GM20431 (cell line): Measurements from ENCODE around the gene RYR2.
"Not testable (repeated sequence)": the region's sequence is repeated elsewhere in the genome, so short reads cannot be mapped to it uniquely, and the experiment has no call there.

Experiments used
- in situ Hi-C: fragments of 300-500 bp; cut with MseI, MboI; formaldehyde crosslinking; loops from one replicate; pipeline ENCODE4 v1.15.0; 2020; ENCODE audit warnings: low sequenced_read_pairs; ENCODE audit not compliant: unreplicated experiment

Gene RYR2

DNA sequence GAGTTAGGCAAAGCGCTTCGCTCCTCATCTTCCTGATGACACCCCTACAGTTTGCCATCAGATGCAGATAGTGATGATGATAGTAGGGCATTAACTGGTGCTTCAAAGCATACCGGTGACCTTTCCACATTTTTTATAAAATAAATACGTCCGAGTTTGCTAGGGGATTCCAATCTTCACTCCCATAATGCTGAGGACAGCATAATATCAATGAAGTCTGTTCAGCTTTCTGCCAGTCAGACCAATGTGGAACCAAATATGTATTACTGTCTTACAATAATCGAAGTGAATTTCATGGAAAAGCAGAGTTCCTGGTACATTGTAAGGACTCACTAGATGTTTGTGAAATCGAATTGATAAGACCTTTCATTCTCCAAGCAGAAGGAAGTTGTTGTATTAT, 258.7 kb downstream of the RYR2 start:
- in situ Hi-C loops, result no loop called here

DNA sequence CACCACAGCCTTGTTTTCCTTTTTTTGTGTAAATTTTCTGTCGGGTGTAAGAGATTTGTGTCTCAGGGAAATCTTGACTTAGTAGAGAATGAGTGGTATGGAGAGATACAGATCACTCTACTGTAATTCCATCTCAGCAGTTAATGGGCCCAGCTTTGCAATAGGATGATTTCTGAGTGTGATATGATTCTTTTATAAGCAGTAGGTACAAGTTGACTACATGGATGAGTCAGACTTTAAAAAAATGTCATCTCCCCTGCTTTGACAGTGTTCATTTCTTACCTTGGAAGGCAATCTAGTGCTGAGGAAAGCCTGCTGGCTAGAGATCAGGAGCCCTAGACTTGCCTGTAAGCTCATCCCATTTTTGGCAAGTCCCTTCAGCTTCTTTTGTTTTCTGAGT, 261.9 kb downstream of the RYR2 start:
- in situ Hi-C loops, result no loop called here

DNA sequence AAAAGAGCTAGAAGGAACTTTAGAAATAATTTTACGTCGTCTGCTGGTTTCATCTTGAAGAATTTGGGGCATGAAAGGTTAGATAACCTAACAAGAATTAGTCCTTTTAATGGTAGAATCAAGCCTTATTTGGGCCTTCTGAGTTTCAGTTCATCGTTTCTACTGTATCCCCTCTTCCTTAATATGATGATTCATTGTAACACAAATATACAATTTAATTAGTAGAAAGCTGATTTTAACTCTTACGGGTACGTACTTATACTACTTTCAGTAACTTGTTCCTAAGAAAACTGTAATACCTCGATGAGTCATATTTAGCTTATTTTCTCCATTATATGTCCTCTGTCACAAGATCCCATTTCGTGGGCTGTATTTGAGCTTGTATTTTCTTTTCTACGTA, 264.7 kb downstream of the RYR2 start:
- in situ Hi-C loops, result no loop called here

DNA sequence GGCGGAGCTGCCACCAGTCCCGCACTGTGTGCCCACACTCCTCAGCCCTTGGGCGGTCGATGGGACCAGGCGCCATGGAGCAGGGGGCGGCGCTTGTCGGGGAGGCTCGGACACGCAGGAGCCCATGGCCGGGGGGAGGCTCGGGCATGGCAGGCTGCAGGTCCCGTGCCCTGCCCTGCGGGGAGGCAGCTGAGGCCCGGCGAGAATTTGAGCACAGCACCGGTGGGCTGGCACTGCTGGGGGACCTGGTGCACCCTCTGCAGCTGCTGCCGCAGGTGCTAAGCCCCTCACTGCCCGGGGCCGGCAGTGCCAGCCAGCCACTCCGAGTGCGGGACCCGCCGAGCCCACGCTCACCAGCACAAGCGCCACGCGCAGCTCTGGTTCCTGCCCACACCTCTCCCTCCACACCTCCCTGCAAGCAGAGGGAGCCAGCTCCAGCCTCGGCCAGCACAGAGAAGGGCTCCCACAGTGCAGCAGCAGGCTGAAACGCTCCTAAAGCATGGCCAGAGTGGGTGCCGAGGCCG, 267.7 kb downstream of the RYR2 start:
- in situ Hi-C loops, result no loop called here

DNA sequence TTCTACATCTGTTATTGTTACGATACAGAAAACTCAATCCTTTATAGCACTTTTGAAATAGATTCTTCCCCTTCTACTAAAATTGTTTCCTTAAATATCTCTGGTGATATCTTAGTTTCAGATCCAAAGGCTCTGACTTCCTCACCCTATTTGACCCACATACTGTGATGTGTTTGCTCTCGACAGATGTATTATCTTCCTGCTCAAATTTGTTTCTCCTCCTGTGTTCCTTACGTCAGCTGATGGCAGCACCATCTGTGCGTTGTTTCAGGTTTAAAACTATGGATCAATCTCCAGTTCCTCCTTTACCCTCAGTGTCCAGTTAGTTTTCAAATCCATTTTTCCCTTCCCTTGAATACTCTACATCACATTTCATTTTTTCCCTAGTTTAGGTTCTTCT, 274.4 kb downstream of the RYR2 start:
- in situ Hi-C loops, result no loop called here

DNA sequence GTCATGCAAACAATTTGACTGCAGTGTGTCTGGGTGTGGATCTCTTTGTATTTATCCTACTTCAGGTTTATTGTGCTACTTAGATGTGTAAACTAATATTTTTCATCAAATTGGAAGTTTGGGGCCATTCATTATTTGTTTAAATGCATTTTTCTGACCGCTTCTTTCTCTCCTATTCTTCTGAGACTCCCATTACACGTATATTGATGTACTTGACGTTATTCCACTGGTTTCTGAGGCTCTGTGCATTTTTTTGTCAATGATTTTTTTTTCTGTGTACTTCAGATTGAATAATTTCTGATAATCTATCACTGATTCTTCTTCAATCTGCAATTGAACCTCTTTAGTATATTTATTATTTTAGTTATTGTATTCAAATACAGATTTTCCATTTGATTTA, 276.8 kb downstream of the RYR2 start:
- in situ Hi-C loops, result no loop called here

DNA sequence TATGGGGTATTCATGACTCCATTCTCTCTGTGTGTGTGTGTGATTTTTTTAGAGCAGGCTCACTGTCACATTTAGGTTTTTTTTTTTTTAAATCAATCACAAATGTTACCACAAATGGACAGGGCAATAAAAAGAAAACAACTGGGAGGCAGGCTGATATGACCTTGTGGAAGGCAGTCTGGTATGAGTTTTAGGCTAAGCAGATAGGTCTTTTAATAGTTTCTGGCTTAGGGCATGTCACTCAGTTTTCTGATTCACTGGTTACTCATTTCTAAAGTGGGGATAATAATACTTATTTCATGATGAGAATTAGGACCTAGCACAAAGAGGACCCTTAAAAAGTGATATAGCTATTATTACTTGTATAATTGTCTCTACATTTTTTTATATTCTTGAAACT, 278.9 kb downstream of the RYR2 start:
- in situ Hi-C loops, result no loop called here

DNA sequence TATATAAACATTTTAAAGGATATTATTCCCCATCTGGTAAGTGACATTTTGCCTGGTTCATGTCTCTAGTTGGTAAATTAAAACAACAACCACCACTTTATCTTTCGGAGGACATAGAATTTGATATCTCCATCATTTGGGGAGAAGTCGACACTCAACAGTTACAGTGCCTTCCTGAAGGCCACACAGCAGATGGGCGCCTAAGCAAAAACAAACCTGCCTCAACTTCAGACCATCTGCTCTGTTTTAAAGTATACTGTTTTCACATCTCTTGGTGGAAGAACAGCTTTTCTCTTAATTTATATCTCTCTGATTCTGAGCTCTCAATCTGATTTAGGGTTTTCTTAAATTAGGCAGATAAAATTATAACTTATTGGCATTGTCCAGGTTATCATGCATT, 282.2 kb downstream of the RYR2 start:
- in situ Hi-C loops, result no loop called here

DNA sequence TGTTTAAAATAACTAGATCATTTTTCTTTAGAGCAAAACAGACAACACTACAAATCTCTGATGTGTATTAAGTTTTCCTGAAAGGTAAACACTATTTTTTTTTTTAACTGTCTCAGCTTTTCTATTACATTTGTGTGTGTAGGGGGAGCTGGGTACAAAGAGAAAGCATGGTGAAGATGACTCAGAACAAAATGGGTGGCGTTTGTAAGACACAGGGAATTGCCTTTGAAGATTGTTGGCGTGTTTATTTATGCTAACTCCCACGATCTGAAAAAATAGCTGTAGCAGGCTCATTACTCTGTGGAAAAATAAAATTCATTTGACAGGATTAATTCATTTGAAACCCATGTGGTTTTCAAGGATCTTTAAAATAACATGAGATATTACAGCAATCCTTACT, 285.1 kb downstream of the RYR2 start:
- in situ Hi-C loops, result no loop called here

DNA sequence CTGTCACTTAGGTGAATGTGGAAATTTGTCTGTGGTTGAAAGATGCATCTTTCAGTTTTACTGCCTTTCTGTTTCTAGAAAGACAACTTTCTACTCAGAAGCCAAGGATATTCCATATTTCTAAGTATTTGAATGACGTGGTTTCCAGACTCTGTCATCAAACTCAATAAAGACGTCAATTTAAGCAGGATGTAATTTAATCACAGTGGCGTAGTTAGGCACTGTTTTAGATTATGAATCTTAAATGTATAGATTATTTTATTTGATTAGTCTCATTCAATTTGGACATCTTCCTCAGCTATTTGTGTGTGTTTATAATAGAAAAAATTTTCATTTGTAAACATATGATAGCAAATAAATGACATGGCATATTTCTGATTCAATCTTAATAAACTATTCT, 298.9 kb downstream of the RYR2 start:
- in situ Hi-C loops, result no loop called here

DNA sequence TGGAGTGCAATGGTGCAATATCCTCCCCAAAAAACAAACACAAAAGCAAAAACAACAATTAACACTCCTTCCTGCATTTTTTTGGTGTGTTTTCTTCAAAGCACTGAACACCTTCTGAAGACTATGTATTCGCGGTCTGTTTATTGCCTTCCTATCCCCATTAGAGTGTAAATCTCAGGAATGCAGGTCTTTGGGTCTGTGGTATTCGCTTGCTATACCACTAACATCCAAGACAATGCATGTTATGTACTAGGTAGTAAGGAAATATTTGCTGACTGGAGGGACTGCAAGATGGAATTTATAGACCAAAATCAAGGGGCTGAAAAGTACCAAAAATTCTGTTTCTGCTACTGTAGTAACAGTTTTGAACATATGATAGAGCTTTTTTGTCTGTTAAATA, 299.4 kb downstream of the RYR2 start:
- in situ Hi-C loops, result no loop called here

DNA sequence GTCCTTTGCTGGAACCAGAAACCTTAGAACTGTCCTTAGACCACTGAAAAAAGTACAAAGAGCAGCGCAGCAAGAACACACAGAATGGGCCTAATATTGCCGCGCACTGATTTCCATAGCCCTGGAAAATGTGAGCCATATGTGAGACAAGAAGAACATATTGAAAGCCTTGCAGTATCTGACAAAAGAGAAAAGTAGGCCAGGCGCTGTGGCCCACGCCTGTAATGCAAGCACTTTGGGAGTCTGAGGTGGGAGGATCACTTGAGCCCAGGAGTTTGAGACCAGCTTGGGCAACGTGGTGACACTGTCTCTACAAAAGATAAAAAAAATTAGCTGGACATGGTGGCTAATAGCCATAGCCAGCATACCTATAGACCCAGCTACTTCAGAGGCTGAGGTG, 300.7 kb downstream of the RYR2 start:
- in situ Hi-C loops, result no loop called here

DNA sequence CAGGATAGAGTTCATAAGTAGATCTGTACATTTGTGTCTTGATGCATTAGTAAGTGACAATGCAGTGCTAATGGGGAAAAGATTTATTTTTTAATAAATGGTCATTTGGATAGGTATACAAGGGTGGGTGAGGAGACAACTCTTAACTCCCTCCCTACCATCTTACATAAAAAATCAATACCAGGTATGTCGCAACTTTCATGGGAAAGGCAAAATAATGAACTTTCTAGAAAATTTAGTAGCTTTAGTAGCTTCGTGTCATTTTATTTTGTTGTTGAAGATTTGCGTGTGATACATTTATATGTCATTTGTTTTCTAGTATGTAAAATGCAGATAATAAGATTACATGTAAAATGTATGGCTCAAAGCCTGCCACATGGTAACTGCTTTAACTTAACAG, 310.8 kb downstream of the RYR2 start:
- in situ Hi-C loops, result no loop called here

DNA sequence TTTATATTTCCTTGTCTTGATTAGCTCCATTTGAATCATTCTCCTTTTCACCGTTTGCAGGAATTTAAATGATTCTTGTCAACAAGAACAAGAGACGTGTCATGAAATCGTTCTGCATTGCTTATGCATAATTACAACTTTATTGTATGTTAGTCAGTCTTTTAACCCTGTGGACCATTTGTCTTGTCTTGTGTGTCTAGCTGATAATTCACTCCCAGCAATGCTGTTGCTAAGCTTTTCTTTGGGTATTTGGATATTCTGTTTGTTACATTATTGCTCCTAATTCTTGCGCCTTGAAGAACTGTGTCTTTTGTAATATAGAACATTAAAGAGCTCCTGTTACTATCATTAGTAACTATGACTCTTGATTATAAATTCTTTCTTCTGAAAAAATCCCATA, 311.9 kb downstream of the RYR2 start:
- in situ Hi-C loops, result no loop called here

DNA sequence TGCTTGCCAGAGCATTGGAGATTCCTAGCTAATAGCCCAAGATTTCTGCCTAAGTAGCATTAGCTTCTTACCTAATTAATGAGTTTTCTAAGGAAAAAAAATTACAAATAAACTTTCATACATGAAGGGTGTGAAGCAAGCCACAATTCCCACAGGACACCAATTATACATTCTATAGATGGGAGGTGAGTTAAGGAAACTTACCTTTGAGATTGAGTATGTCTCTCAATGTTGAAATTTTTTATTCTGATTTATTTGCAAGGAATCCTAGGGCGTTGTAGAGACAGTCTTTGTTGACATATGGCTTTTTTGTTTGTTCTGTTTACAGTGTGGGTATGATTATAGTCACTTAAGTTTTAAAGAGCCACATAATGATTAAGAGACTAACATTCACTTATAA, 313.0 kb downstream of the RYR2 start:
- in situ Hi-C loops, result no loop called here

DNA sequence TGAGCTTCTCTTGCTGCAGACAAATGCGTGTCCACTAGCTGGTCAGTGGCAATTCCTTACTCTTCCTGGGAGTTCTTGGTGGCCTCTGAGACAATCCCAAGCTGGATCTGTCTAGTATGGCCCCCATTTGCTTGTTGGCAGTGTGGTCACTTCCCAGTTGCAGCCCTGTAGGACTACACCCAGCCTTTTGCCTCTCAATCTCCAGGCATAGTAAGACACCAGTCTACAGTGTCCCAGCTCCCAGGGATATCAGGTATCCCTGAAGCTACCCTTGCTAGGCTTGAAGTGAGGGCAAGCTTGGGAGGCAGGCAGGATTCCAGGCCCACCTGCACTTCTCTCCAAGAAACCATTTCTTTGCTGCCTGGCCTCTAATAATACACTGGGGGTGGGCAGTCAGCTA, 316.6 kb downstream of the RYR2 start:
- in situ Hi-C loops, result no loop called here

DNA sequence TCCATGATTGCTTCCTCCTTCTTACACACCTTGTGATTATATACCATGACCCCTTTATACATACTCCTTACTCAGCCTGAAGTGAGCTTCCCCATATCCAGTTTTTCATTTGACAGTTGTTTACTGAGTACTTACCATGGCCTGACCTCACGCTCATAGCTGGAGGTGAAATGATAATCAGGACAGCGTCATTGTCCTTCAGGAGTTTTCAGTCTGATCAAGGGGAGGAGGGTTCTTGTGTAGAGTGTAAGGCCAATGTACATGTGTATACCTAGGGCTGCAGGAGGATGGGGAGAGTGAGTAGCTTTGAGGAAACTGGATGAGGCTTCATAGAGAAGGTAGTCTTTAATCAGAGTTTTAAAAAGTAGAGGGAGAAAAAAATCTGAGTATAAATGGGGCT, 325.8 kb downstream of the RYR2 start:
- in situ Hi-C loops, result no loop called here

DNA sequence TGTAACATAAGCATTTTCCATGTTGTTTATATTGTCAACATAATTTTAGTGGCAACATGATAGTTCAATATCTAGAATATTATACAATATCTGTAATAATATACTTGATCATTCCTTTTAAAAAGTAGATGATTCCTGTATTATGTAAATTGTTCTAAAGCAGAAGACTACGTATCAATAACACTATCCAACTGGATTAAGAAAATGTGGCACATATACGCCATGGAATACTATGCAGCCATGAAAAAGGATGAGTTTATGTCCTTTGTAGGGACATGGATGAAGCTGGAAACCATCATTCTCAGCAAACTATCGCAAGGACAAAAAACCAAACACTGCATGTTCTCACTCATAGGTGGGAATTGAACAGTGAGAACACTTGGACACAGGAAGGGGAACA, 329.5 kb downstream of the RYR2 start:
- in situ Hi-C loops, result not testable (repeated sequence)

DNA sequence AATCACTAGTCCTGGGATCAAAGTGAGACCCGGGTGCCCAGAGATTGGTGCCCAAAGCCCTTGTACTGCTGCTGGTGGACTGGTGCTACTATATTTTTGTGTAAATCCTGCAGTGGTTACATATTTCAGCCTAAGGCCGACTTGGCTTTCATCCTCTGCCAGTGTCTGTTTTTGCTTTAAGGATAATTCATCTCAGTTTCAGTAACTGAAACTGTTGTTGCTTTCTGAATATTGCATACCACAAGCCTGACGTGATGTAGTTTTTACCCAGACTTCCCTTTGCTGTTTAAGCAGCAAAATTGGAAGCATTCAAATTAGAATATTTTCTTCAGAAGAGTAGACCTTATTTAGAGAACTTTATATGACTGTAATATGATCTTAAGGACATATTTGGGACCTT, 341.8 kb downstream of the RYR2 start:
- in situ Hi-C loops, result no loop called here

DNA sequence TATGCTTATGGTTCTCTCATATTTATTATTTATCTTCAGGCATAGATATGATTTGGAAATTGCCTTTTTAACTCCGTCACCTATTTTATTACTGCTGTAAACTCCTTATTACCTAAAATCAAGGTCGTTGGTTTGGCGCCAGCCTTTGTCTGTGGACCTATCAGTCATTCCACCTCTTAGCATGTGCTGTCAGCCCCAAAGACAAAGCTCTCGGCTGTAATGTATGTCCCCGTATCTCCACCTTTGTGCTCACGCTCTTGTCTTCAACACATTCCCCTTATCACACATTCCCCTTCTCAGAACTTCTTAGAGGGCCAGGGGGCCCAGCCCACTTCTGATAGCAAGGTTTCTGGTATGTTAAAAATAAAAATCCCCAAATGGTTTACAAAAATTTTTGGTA, 342.2 kb downstream of the RYR2 start:
- in situ Hi-C loops, result no loop called here

DNA sequence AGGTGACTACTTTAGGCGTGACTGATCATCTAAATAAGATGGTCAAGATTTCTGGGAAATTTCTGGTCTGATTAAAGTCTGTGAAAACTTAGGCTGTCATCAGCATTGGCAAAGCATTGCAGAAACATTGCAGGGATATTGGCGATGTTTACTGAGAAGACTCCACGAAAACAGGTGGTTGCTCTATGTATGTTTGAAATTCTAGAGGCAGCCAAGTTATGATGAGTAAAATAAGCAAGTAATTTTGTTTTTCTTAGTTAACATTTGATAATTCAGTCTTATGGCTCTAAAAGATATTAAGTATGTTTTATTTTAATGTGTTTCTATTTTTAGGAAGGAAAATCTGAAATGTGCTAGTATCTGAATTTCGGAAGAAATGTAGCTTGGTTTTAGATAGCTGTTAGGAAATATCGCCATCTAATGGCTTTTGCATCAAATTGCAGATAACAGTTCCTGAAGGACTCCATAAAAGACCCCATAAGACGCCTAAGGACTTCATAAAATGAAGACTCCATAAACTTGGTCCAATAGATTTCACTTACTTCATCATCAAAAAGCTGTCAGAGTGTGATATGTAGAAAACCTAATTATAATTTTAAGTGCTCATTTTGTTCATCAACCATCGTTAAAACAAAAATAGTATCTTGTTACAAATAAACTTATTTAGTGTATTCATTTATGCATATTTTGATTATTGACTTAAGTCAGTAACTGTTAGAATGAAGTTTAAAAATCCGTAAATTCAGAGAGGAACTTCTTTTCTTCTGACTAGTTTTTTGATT, 344.6 kb downstream of the RYR2 start:
- in situ Hi-C loops, result no loop called here

DNA sequence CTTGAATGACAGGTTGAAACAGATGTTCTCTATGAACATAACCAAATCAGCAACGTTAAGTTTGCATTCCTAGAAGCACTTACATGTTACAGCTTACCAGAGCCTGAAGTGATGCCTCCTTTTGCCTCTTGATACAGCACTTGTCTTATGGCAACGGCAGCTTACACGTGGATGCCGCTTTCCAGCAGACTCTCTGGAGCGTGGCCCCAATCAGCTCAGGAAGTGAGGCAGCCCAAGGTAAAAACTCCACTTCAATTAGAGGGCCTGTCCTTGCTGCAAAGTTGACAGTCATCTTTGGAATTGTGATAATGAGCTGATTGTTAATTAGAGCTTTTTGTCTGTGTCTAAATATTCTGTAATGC, 345.1 kb downstream of the RYR2 start:
- in situ Hi-C loops, result no loop called here
